K562 (cell line): ENCODE data around the gene ZBTB39. TPM values are rescaled to one million over a fixed set of nuclear protein-coding genes. Genes with fewer than 3 reads are reported as not detected.

Source experiments
- ATAC-seq: fragments of 200-7000 bp; cut with Tn5 transposase; 3 replicates; pipeline ENCODE4 v1.9.1; 2020; ENCODE audit warnings: moderate library complexity
- BruUV-seq: library from RNA; stranded (reverse); fragments of 400-500 nt; replicated peaks from 2 replicates; lab custom pipeline; 2021; lab: Mats Ljungman, UMichigan
- CTCF ChIA-PET: fragments of 300-600 bp; formaldehyde crosslinking; extraction: SDS; loops from one replicate; lab custom pipeline; 2021; ENCODE audit warnings: low intra/inter-chr PET ratio; lab: Yijun Ruan, JAX
- POLR2A ChIA-PET: fragments of 300-600, 350-650 bp; sonication (Branson Sonifier 250); formaldehyde crosslinking; extraction: SDS; loops from one replicate; lab custom pipeline; 2021; ENCODE audit warnings: antibody characterized with exemption, inconsistent platforms; lab: Yijun Ruan, JAX
- DNase-seq, 4 experiments: peaks; one replicate each; pipeline versions ENCODE4 v3.0.0 to v3.0.0-alpha.2; 2011 to 2018; ENCODE audit warnings: low spot score in 3 of 4, mixed read lengths in 3 of 4; ENCODE audit errors: extremely low read depth in 1 of 4
- FAIRE-seq: peaks from 2 replicates; lab custom pipeline; 2011; peaks lifted over from hg19 to GRCh38; lab: Jason Lieb, UNC
- H2AFZ ChIP-seq: 2 replicates; pipeline ENCODE4 v1.6.0; 2011; ENCODE audit warnings: low read depth, low read length, control low read depth, inconsistent platforms
- H3K27ac ChIP-seq: fragments of 200-600 bp; 3 replicates; pipeline ENCODE4 v1.8.0; 2011; ENCODE audit warnings: low read depth, mild to moderate bottlenecking, control low read depth, inconsistent platforms, low read length, moderate library complexity, mixed read lengths; ENCODE audit errors: extremely low read depth
- H3K27me3 ChIP-seq, 2 experiments: fragments of 300-600 bp in 1 of 2; 2 replicates in 1 of 2; 3 replicates in 1 of 2; pipeline versions ENCODE4 v1.6.0 to v1.8.0; 2011; ENCODE audit warnings: inconsistent platforms in 2 of 2, low read length in 2 of 2, mild to moderate bottlenecking in 1 of 2, mixed read lengths in 1 of 2, moderate library complexity in 1 of 2; ENCODE audit not compliant: control insufficient read depth in 2 of 2, insufficient read depth in 2 of 2
- H3K36me3 ChIP-seq: fragments of 300-600 bp; 3 replicates; pipeline ENCODE4 v1.8.0; 2011; ENCODE audit warnings: mild to moderate bottlenecking, low read length, inconsistent platforms; ENCODE audit not compliant: control insufficient read depth, insufficient read depth
- H3K4me1 ChIP-seq, 2 experiments: fragments of 200-600 bp in 1 of 2; replicated peaks in 1 of 2; 2 replicates in 1 of 2; 3 replicates in 1 of 2; pipeline versions ENCODE4 v1.5.1 to v1.8.0; 2011; ENCODE audit warnings: inconsistent platforms in 2 of 2, low read length in 2 of 2, mild to moderate bottlenecking in 1 of 2, mixed read lengths in 1 of 2, moderate library complexity in 1 of 2; ENCODE audit not compliant: control insufficient read depth in 2 of 2, insufficient read depth in 2 of 2
- H3K4me2 ChIP-seq: 2 replicates; pipeline ENCODE4 v1.6.1; 2011; ENCODE audit warnings: low read length, control low read depth, inconsistent platforms, mixed read lengths; ENCODE audit not compliant: insufficient read depth
- H3K4me3 ChIP-seq: fragments of 200-600 bp; sonication (generic), shearing (Covaris generic); 2 replicates; pipeline ENCODE4 v1.5.1; 2016; ENCODE audit warnings: control low read depth, inconsistent platforms
- H3K79me2 ChIP-seq: fragments of 200-600 bp; 3 replicates; pipeline ENCODE4 v1.8.0; 2011; ENCODE audit warnings: low read length, inconsistent platforms; ENCODE audit not compliant: control insufficient read depth, insufficient read depth
- H3K9ac ChIP-seq, 2 experiments: 2 replicates each; pipeline versions ENCODE4 v1.6.0 to v1.6.1; 2011; ENCODE audit warnings: low read depth in 2 of 2, low read length in 2 of 2, control low read depth in 1 of 2, inconsistent platforms in 1 of 2, mild to moderate bottlenecking in 1 of 2, mixed read lengths in 1 of 2; ENCODE audit not compliant: insufficient read depth in 1 of 2
- H3K9me1 ChIP-seq: one replicate; pipeline ENCODE4 v1.6.0; 2011; ENCODE audit warnings: inconsistent platforms, mild to moderate bottlenecking, low read length, moderate library complexity; ENCODE audit not compliant: control insufficient read depth, insufficient read depth
- H3K9me3 ChIP-seq: replicated peaks from 2 replicates; pipeline ENCODE4 v1.5.1; 2011; ENCODE audit warnings: low read depth, low read length, inconsistent platforms; ENCODE audit not compliant: control insufficient read depth, insufficient read depth
- H4K20me1 ChIP-seq: replicated peaks from 2 replicates; pipeline ENCODE4 v1.6.1; 2011; ENCODE audit warnings: low read length, inconsistent platforms, mixed read lengths; ENCODE audit not compliant: control insufficient read depth, insufficient read depth
- CBFA2T2 ChIP-seq: fragments of 450-650 bp; conservative IDR thresholded peaks from 2 replicates; pipeline ENCODE4 v1.6.1; 2017; ENCODE audit warnings: mild to moderate bottlenecking
- CREBBP ChIP-seq: IDR thresholded peaks from one replicate; pipeline ENCODE4 v1.6.1; 2012; ENCODE audit warnings: low read depth, mild to moderate bottlenecking, control low read depth, inconsistent platforms, low read length
- CTBP1 ChIP-seq: fragments of 450-650 bp; IDR thresholded peaks from 2 replicates; pipeline ENCODE4 v1.6.1; 2016; ENCODE audit warnings: borderline replicate concordance
- ELK3 ChIP-seq: fragments of 450-650 bp; formaldehyde crosslinking; IDR thresholded peaks from 2 replicates; pipeline ENCODE4 v1.4.0; 2020; ENCODE audit warnings: mild to moderate bottlenecking
- HMGXB4 ChIP-seq: sonication (generic); formaldehyde crosslinking; IDR thresholded peaks from 2 replicates; pipeline ENCODE4 v1.8.1; 2023; ENCODE audit warnings: mild to moderate bottlenecking, missing genetic modification reagents
- KAT8 ChIP-seq: fragments of 450-650 bp; IDR thresholded peaks from 2 replicates; pipeline ENCODE4 v1.6.1; 2016; ENCODE audit warnings: low read depth, mild to moderate bottlenecking
- MIER1 ChIP-seq: fragments of 450-650 bp; IDR thresholded peaks from 2 replicates; pipeline ENCODE4 v1.6.1; 2016; ENCODE audit warnings: antibody characterized with exemption, mild to moderate bottlenecking, low read depth
- RAD51 ChIP-seq: fragments of 450-650 bp; IDR thresholded peaks from 2 replicates; pipeline ENCODE4 v1.7.1; 2016; ENCODE audit warnings: low read depth, mild to moderate bottlenecking, borderline replicate concordance
- SIN3A ChIP-seq, 2 experiments: fragments of 150-350 bp in 1 of 2; IDR thresholded peaks; 2 replicates each; pipeline ENCODE4 v1.6.1; 2011 to 2016; ENCODE audit warnings: borderline replicate concordance in 2 of 2, low read depth in 2 of 2, low read length in 2 of 2, mild to moderate bottlenecking in 2 of 2, moderate library complexity in 2 of 2; ENCODE audit not compliant: control insufficient read depth in 1 of 2
- WGBS: fragments of 100-300 bp; shearing (Covaris generic); methylation state at CpG from one replicate; pipeline ENCODE4 v1.1.6; 2016; ENCODE audit warnings: low coverage, mixed read lengths; ENCODE audit not compliant: insufficient coverage; ENCODE audit errors: missing lambda C conversion rate; 5-methylcytosine and 5-hydroxymethylcytosine counted together
- in situ Hi-C: fragments of 300-500 bp; cut with MboI; formaldehyde crosslinking; loops from 4 replicates; pipeline ENCODE4 v1.15.0; 2018; ENCODE audit warnings: inconsistent platforms, mixed read lengths
- intact Hi-C: fragments of 100-400 bp; cut with micrococcal nuclease; formaldehyde crosslinking; loops from 2 replicates; pipeline ENCODE4 v1.14.2; 2022
- polyA plus RNA-seq, 8 experiments: library from polyadenylated mRNA; depleted of rRNA in 4 of 8; stranded (reverse) in 5 of 8; unstranded in 3 of 8; fragments of >200 nt; fragmentation: Nextera tagmentation in 2 of 8; fragmentation: Illumina TruSeq in 1 of 8; extraction: Ambion mirVana in 2 of 8; extraction: Trizol in 1 of 8; gene quantifications; 2 replicates each; pipeline versions ENCODE4 v1.2.1 to v1.2.3, GENCODE V29; 2011 to 2014; ENCODE audit warnings: inconsistent platforms in 1 of 8, missing spikeins in 1 of 8
- total RNA-seq, 7 experiments: library from RNA; depleted of rRNA in 6 of 7; stranded (reverse); fragments of >200 nt in 6 of 7; fragmentation: Illumina TruSeq in 2 of 7; extraction: Trizol in 2 of 7; gene quantifications; 2 replicates each; pipeline versions ENCODE4 v1.2.1 to v1.2.3, GENCODE V29; 2011 to 2021; ENCODE audit warnings: low replicate concordance in 1 of 7

ZBTB39 gene
- total and polyA plus RNA-seq, 9 of the 15 experiments (the other 6 are each of a cell fraction or from before 2014, with no cell fraction given): 3.3 to 13.3 (median 8.6) TPM

- no peak for TF ChIP-seq HMGXB4
- peak; percentile 89 for TF ChIP-seq MIER1
- TF ChIP-seq CTBP1: no peak
Observed at GRCh38 chr12:57049890-57050289, 43.5 kb upstream of the ZBTB39 start, which contains the start of gene MYO1A (continued).

DNA sequence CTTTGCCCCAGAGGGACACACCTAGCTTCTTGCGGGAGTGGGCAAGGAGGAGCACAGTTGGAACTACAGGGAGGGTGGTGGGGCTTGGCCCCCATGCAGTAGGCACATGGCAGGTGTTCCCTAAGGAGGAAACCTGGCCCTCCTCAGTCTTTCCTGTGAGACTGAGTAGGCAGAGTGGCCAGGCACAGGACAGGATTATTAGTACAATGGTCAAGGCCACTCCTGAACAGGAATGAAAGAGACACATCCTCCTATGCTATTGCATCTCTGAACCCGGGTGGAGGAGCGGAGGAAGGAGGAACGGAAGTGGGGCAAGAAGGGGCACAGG, 42.7 kb upstream of the ZBTB39 start:
- Histone ChIP-seq H4K20me1 (no peaks in the 10 kb centered on the region), H2AFZ (no peak overlapping the region), H3K79me2 (no peaks in the 10 kb centered on the region), H3K27me3 (peaks cover 4% of the 10 kb centered on the region in 2 experiments; a peak in 3 of 5 replicates), H3K9ac (no peak overlapping the region), H3K9me1 (no peaks in the 10 kb centered on the region), H3K36me3 (no peaks in the 10 kb centered on the region), H3K4me2 (no peak overlapping the region), H3K4me3 (no peak overlapping the region), H3K4me1 (peaks cover 0 to 3% of the 10 kb centered on the region in 2 experiments; a peak in 1 of 5 replicates), H3K27ac (no peak overlapping the region), H3K9me3 (no peaks in the 10 kb centered on the region)
- in situ Hi-C loops (no loop called here), intact Hi-C loops (no loop called here)
- TF ChIP-seq RAD51: no peak
- no peak for TF ChIP-seq CBFA2T2
- no peak for TF ChIP-seq KAT8
- no peak for TF ChIP-seq CREBBP
- TF ChIP-seq SIN3A (IDR thresholded peaks at IDR 0.05; ENCODE audit: borderline replicate concordance in 2 of 2, control insufficient read depth in 1 of 2, low read depth in 2 of 2, low read length in 2 of 2): no peak
- TF ChIP-seq ELK3 (CRISPR knock-in tag): no peak
- POLR2A ChIA-PET: interaction anchor here (1.1 to 4.9 kb wide), 2 partner anchors 12 to 14 kb away, joined by 3 to 18 read pairs; no protein-coding TSS in a partner anchor
- WGBS: 21% methylated on average over 3 of the region's 4 CpGs
- CTCF ChIA-PET: no interaction called here
- FAIRE-seq: no peak
- no TSS peak for BruUV-seq
- no peak for ATAC-seq
- DNase-seq: no peak
